ENCODE measurements around the gene RPL34.

- no peak for TF ChIP-seq POLR2A (IDR thresholded peaks at IDR 0.05)
- no peak for TF ChIP-seq CTCF (IDR thresholded peaks at IDR 0.05)
These were observed 49.3 kb upstream of the RPL34 start for GRCh38 chr4:108570993-108571569.
